ENCODE results near the gene ANKFY1. TPM values are rescaled to one million over a fixed set of nuclear protein-coding genes. Genes with fewer than 3 reads are reported as not detected.

The ANKFY1 gene
- total RNA-seq, 1 experiment from 2014 or later: 38.9 TPM

- BruUV-seq (replicated peaks): no TSS peak
- no peaks in the 10 kb centered on the region for H3K27me3 ChIP-seq (ENCODE audit: insufficient read depth, low read length)
- ChIA-PET CTCF (interaction anchor here (0.6 kb wide), 1 partner anchor 912 kb away, joined by 3 read pairs; no protein-coding TSS in a partner anchor), POLR2A (no interaction called here), RAD21 (ENCODE audit: low non-redundant PET in 1 of 2, low total read pairs in 2 of 2, uncharacterized antibody in 2 of 2, unreplicated experiment in 2 of 2) (no interaction called here)
- no peak overlapping the region for H2AFZ ChIP-seq (ENCODE audit: low read depth, low read length, poor library complexity, severe bottlenecking)
- no peaks in the 10 kb centered on the region for H3K9me2 ChIP-seq (ENCODE audit: insufficient read depth)
- no peak overlapping the region for H3K9ac ChIP-seq (ENCODE audit: low read length)
- intact Hi-C loops (cut with micrococcal nuclease): no loop called here
- peaks cover 3% of the 10 kb centered on the region; the same call in 1 of the 2 replicates for H4K20me1 ChIP-seq (ENCODE audit: insufficient read depth)
- peaks cover 2 to 4% of the 10 kb centered on the region in 2 experiments; a peak in 2 of 4 replicates for H3K36me3 ChIP-seq (ENCODE audit: control insufficient read depth in 1 of 2, insufficient read depth in 2 of 2, low read length in 2 of 2)
- no peaks in the 10 kb centered on the region for H3K4me1 ChIP-seq (ENCODE audit: control insufficient read depth in 1 of 2, insufficient read depth in 2 of 2, low read length in 2 of 2)
- no peaks in the 10 kb centered on the region for H3K9me3 ChIP-seq (ENCODE audit: control insufficient read depth in 1 of 2, insufficient read depth in 1 of 2, low read depth in 1 of 2, low read length in 2 of 2)
- H3K4me3 ChIP-seq (replicated peaks in 1 of 2; ENCODE audit: low read depth in 1 of 2, low read length in 2 of 2): no peak overlapping the region
- no peaks in the 10 kb centered on the region for H3K79me2 ChIP-seq (ENCODE audit: insufficient read depth, low read length)
- H3K27ac ChIP-seq (ENCODE audit: low read depth, low read length): no peak overlapping the region
- no peak overlapping the region for H3K4me2 ChIP-seq (ENCODE audit: low read length)
- TF ChIP-seq, protein P1, sequence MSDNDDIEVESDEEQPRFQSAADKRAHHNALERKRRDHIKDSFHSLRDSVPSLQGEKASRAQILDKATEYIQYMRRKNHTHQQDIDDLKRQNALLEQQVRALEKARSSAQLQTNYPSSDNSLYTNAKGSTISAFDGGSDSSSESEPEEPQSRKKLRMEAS (IDR thresholded peaks at IDR 0.05): no peak
- TF ChIP-seq EZH2phosphoT487 (IDR thresholded peaks at IDR 0.05; ENCODE audit: borderline replicate concordance) (no peak), CEBPB (IDR thresholded peaks at IDR 0.05; ENCODE audit: low read depth) (no peak), SRF (IDR thresholded peaks at IDR 0.05; ENCODE audit: low read depth) (no peak), CBX3 (IDR thresholded peaks at IDR 0.05; ENCODE audit: low read depth) (no peak), FOSL1 (IDR thresholded peaks at IDR 0.05; ENCODE audit: low read depth) (no peak), SIN3A (IDR thresholded peaks at IDR 0.05; ENCODE audit: low read depth) (no peak), EGR1 (IDR thresholded peaks at IDR 0.05; ENCODE audit: low read depth) (no peak), POLR2A (IDR thresholded peaks at IDR 0.05; ENCODE audit: borderline replicate concordance, extremely low read depth, insufficient read depth, insufficient read length) (no peak), TCF7L2 (IDR thresholded peaks at IDR 0.05; ENCODE audit: borderline replicate concordance, extremely low read depth, insufficient read depth, insufficient read length) (no peak)
- TF ChIP-seq, protein P2, sequence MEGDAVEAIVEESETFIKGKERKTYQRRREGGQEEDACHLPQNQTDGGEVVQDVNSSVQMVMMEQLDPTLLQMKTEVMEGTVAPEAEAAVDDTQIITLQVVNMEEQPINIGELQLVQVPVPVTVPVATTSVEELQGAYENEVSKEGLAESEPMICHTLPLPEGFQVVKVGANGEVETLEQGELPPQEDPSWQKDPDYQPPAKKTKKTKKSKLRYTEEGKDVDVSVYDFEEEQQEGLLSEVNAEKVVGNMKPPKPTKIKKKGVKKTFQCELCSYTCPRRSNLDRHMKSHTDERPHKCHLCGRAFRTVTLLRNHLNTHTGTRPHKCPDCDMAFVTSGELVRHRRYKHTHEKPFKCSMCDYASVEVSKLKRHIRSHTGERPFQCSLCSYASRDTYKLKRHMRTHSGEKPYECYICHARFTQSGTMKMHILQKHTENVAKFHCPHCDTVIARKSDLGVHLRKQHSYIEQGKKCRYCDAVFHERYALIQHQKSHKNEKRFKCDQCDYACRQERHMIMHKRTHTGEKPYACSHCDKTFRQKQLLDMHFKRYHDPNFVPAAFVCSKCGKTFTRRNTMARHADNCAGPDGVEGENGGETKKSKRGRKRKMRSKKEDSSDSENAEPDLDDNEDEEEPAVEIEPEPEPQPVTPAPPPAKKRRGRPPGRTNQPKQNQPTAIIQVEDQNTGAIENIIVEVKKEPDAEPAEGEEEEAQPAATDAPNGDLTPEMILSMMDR (IDR thresholded peaks at IDR 0.05 in 2 of 3, conservative IDR thresholded peaks at IDR 0.05 in 1 of 3; ENCODE audit: borderline replicate concordance in 1 of 3, insufficient read depth in 1 of 3, low read depth in 2 of 3, low read length in 2 of 3): no peak
- DNase-seq (ENCODE audit: low read depth, low spot score): no peak
- no peak for ATAC-seq
These were observed 145.6 kb downstream of the ANKFY1 start for GRCh38 chr17:4118015-4118743.

Data from HCT116 (cell line).